GM12892 (cell line): Measurements from ENCODE around the gene TBCD.

ENCODE experiments used
- POLR2A ChIP-seq: IDR thresholded peaks from 2 replicates; pipeline ENCODE4 v1.6.1; 2011; ENCODE audit warnings: low read depth, low read length, control low read depth
- POLR2AphosphoS5 ChIP-seq: IDR thresholded peaks from 2 replicates; pipeline ENCODE4 v1.6.1; 2011; ENCODE audit warnings: low read depth, low read length, control low read depth
- TAF1 ChIP-seq: IDR thresholded peaks from 2 replicates; pipeline ENCODE4 v1.6.1; 2011; ENCODE audit warnings: low read depth, mild to moderate bottlenecking, control low read depth, low read length, borderline replicate concordance

GRCh38 chr17:82914375-82914774 lies 162.5 kb downstream of the TBCD start:
- TF ChIP-seq POLR2A = no peak
- no peak for TF ChIP-seq POLR2AphosphoS5
- TF ChIP-seq TAF1 = no peak
